ENCODE data around the gene BLOC1S1. TPM values are rescaled to one million over a fixed set of nuclear protein-coding genes. Genes with fewer than 3 reads are reported as not detected.

Gene BLOC1S1
- total RNA-seq, 1 experiment from 2014 or later, result 85.5 TPM

- H3K36me3 ChIP-seq (ENCODE audit: control insufficient read depth in 1 of 2, insufficient read depth in 2 of 2, low read length in 2 of 2), result no peaks in the 10 kb centered on the region
- BruUV-seq (replicated peaks), result no TSS peak
- ATAC-seq, result peak; percentile 72
- no peak within 1 kb of the TSS for H2AFZ ChIP-seq (ENCODE audit: low read depth, low read length, poor library complexity, severe bottlenecking)
- DNase-seq (ENCODE audit: low read depth, low spot score), result no peak
- intact Hi-C loops (cut with micrococcal nuclease), result no loop called here
- ChIA-PET POLR2A (interaction anchor here (0.6 to 1.1 kb wide), 4 partner anchors 11 to 518 kb away, joined by 3 to 7 read pairs (median 3); partner anchors contain the start of genes MYL6, ORMDL2 and SARNP), CTCF (interaction anchor here (1.1 to 1.5 kb wide), 2 partner anchors 184 to 304 kb away, joined by 3 read pairs; partner anchors contain the start of gene PYM1), RAD21 (ENCODE audit: low non-redundant PET in 1 of 2, low total read pairs in 2 of 2, uncharacterized antibody in 2 of 2, unreplicated experiment in 2 of 2) (no interaction called here)
- peak within 1 kb of the TSS; percentile 69 for H3K9ac ChIP-seq (ENCODE audit: low read length)
- no peak for TF ChIP-seq FOSL1 (IDR thresholded peaks at IDR 0.05; ENCODE audit: low read depth)
- no peak for TF ChIP-seq ZBTB33 (IDR thresholded peaks at IDR 0.05; ENCODE audit: extremely low read depth, insufficient replicate concordance, low read length)
- no peak for TF ChIP-seq ATF3 (IDR thresholded peaks at IDR 0.05)
- TF ChIP-seq TCF7L2 (IDR thresholded peaks at IDR 0.05; ENCODE audit: borderline replicate concordance, extremely low read depth, insufficient read depth, insufficient read length), result peak; percentile 85
- TF ChIP-seq JUND (IDR thresholded peaks at IDR 0.05), result no peak
- TF ChIP-seq YY1 (IDR thresholded peaks at IDR 0.05; ENCODE audit: extremely low read depth, insufficient replicate concordance, low read depth, low read length), result no peak
- no peak for TF ChIP-seq POLR2A (IDR thresholded peaks at IDR 0.05; ENCODE audit: borderline replicate concordance, extremely low read depth, insufficient read depth, insufficient read length)
- TF ChIP-seq CEBPB (IDR thresholded peaks at IDR 0.05; ENCODE audit: low read depth), result no peak
- TF ChIP-seq ZNF274 (IDR thresholded peaks at IDR 0.05; ENCODE audit: low read depth, low read length), result no peak
- no peak for TF ChIP-seq EZH2phosphoT487 (IDR thresholded peaks at IDR 0.05; ENCODE audit: borderline replicate concordance)
- no peak for TF ChIP-seq REST (IDR thresholded peaks at IDR 0.05; ENCODE audit: low read depth)
- TF ChIP-seq POLR2AphosphoS5 (IDR thresholded peaks at IDR 0.05; ENCODE audit: low read depth, low read length), result peak; percentile 32; the same call in 1 of the 2 replicates
- no peak for TF ChIP-seq SP1 (IDR thresholded peaks at IDR 0.05; ENCODE audit: low read depth)
- TF ChIP-seq SRF (IDR thresholded peaks at IDR 0.05; ENCODE audit: low read depth), result no peak
- peaks cover 3% of the 10 kb centered on the region; the same call in 1 of the 2 replicates for H3K79me2 ChIP-seq (ENCODE audit: insufficient read depth, low read length)
- H3K9me3 ChIP-seq (ENCODE audit: control insufficient read depth in 1 of 2, insufficient read depth in 1 of 2, low read depth in 1 of 2, low read length in 2 of 2), result no peaks in the 10 kb centered on the region
- peaks cover 10 to 40% of the 10 kb centered on the region in 2 experiments for H3K4me1 ChIP-seq (ENCODE audit: control insufficient read depth in 1 of 2, insufficient read depth in 2 of 2, low read length in 2 of 2)
- peak within 1 kb of the TSS; percentile 97 for H3K4me2 ChIP-seq (ENCODE audit: low read length)
- H4K20me1 ChIP-seq (ENCODE audit: insufficient read depth), result no peaks in the 10 kb centered on the region
- peak within 1 kb of the TSS; percentile 55 to 80 for H3K4me3 ChIP-seq (replicated peaks in 1 of 2; ENCODE audit: low read depth in 1 of 2, low read length in 2 of 2)
- H3K27me3 ChIP-seq (ENCODE audit: insufficient read depth, low read length), result no peaks in the 10 kb centered on the region
- H3K27ac ChIP-seq (ENCODE audit: low read depth, low read length), result peak within 1 kb of the TSS; percentile 53
- no peaks in the 10 kb centered on the region for H3K9me2 ChIP-seq (ENCODE audit: insufficient read depth)
Observed at GRCh38 chr12:55742719-55743405, 27.0 kb downstream of the BLOC1S1 start, which contains the start of gene GDF11. Gene GDF11, plus strand, starts transcription at chr12:55743122. Its CDS starts 195 bp downstream, at chr12:55743317.
